GM23248 (cell line): Measurements from ENCODE around the gene TEX26. TPM values are rescaled to one million over a fixed set of nuclear protein-coding genes. Genes with fewer than 3 reads are reported as not detected.
A peak's percentile ranks its signal among the peaks of the same experiment; 100 is the strongest.

Experiments used
- DNase-seq: peaks from one replicate; pipeline ENCODE4 v3.0.0-alpha.2; 2015
- H2AFZ ChIP-seq: fragments of 200-600 bp; sonication (generic); 2 replicates; pipeline ENCODE4 v1.6.1; 2016; ENCODE audit warnings: antibody characterized with exemption
- H3F3A ChIP-seq: fragments of 200-600 bp; sonication (generic); 2 replicates; pipeline ENCODE4 v1.6.1; 2016; ENCODE audit warnings: mild to moderate bottlenecking, antibody characterized with exemption, mixed run types; ENCODE audit not compliant: insufficient read depth
- H3K27ac ChIP-seq: fragments of 200-600 bp; sonication (generic); 2 replicates; pipeline ENCODE4 v1.5.1; 2016; ENCODE audit warnings: mild to moderate bottlenecking
- H3K27me3 ChIP-seq: fragments of 200-600 bp; sonication (generic); replicated peaks from 2 replicates; pipeline ENCODE4 v1.6.1; 2016; ENCODE audit warnings: mild to moderate bottlenecking; ENCODE audit not compliant: insufficient read depth
- H3K36me3 ChIP-seq: fragments of 200-600 bp; sonication (generic); 2 replicates; pipeline ENCODE4 v1.6.1; 2016; ENCODE audit warnings: low read depth, mild to moderate bottlenecking
- H3K4me1 ChIP-seq: fragments of 200-600 bp; sonication (generic); 2 replicates; pipeline ENCODE4 v1.6.1; 2016; ENCODE audit warnings: mild to moderate bottlenecking; ENCODE audit not compliant: insufficient read depth
- H3K4me2 ChIP-seq: fragments of 200-600 bp; sonication (generic); one replicate; pipeline ENCODE4 v1.6.1; 2016; ENCODE audit warnings: mild to moderate bottlenecking; ENCODE audit not compliant: unreplicated experiment
- H3K4me3 ChIP-seq: fragments of 200-600 bp; sonication (generic); 2 replicates; pipeline ENCODE4 v1.5.1; 2016; ENCODE audit warnings: mild to moderate bottlenecking
- H3K79me2 ChIP-seq: fragments of 200-600 bp; sonication (generic); 2 replicates; pipeline ENCODE4 v1.6.1; 2016; ENCODE audit warnings: mild to moderate bottlenecking; ENCODE audit not compliant: insufficient read depth
- H3K9ac ChIP-seq: fragments of 200-600 bp; sonication (generic); 2 replicates; pipeline ENCODE4 v1.6.1; 2016; ENCODE audit warnings: mild to moderate bottlenecking
- H3K9me2 ChIP-seq: fragments of 200-600 bp; sonication (generic); 2 replicates; pipeline ENCODE4 v1.6.1; 2016; ENCODE audit warnings: mixed run types, mild to moderate bottlenecking, moderate library complexity; ENCODE audit not compliant: insufficient read depth
- H3K9me3 ChIP-seq: fragments of 200-600 bp; sonication (generic); one replicate; pipeline ENCODE4 v1.6.1; 2017; ENCODE audit warnings: low read depth
- H4K20me1 ChIP-seq: fragments of 200-600 bp; sonication (generic); 2 replicates; pipeline ENCODE4 v1.6.0; 2016; ENCODE audit not compliant: insufficient read depth
- EZH2 ChIP-seq: fragments of 200-600 bp; sonication (generic); IDR thresholded peaks from 2 replicates; pipeline ENCODE4 v1.6.1; 2018; ENCODE audit warnings: antibody characterized with exemption, mild to moderate bottlenecking; ENCODE audit not compliant: insufficient read depth, poor library complexity, severe bottlenecking
- EZH2phosphoT487 ChIP-seq: fragments of 200-600 bp; sonication (generic); IDR thresholded peaks from 2 replicates; pipeline ENCODE4 v1.6.1; 2018; ENCODE audit warnings: antibody characterized with exemption, moderate library complexity, mild to moderate bottlenecking, low read depth; ENCODE audit not compliant: insufficient read depth
- WGBS, 2 experiments: methylation state at CpG; one replicate each; pipeline ENCODE4 v1.1.6; 2015 to 2017; ENCODE audit warnings: low lambda C conversion rate in 2 of 2, low coverage in 1 of 2; ENCODE audit errors: missing lambda C conversion rate in 2 of 2; 5-methylcytosine and 5-hydroxymethylcytosine counted together
- in situ Hi-C: fragments of 300-500 bp; cut with MboI; formaldehyde crosslinking; loops from 2 replicates; pipeline ENCODE4 v1.15.0; 2020
- polyA plus RNA-seq: library from polyadenylated mRNA; unstranded; fragments of >200 nt; fragmentation: Nextera tagmentation; extraction: Ambion mirVana; gene quantifications from 2 replicates; pipeline ENCODE4 v1.2.1, GENCODE V29; 2016
- total RNA-seq: library from RNA; depleted of rRNA; stranded (reverse); fragments of >200 nt; shearing (Covaris generic); gene quantifications from 2 replicates; pipeline ENCODE4 v1.2.3, GENCODE V29; 2014

Gene TEX26
- total and polyA plus RNA-seq, 2 experiments from 2014 or later: 0.22 TPM; not detected in 1

DNA sequence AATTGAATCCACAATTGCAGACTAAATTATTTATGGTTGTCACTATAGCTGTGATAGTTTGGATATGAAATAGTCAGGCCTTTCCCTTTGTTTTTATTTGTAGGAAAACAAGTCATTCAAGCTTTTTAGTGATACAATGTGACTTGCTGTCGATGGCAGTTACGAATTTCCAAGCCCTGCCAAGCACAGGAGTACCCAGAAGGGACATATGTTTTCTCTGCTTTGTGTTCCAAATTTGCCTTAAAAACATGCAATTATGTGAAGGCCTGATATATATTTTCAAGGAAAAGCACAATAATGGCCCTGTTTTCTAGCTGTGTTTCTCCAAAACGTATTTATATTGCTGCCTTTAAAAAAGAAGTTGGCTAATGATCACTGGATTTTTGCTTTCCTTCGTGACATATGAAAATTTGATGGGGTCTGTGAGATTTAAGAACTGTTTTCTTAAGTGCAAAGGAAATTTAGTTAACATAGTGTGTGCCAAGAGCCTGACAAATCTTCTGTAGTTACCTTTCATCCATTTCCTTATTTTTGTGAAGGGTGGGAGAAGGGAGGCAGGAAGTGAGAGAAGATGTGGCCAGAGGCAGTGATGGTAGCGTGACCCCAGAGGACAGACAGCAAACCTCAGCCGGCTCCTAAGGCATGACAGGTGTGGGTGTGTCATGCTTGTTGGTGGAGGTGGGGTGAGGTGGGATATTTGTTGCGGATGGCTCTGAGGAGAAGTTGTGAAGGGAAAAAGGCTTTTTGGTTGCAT is 79.6 kb downstream of the TEX26 start:
- no peak overlapping the region for H3K27ac ChIP-seq
- WGBS, 2 experiments: 90 to 94% methylated on average over 7 of the region's 7 CpGs
- H2AFZ ChIP-seq: no peak overlapping the region

DNA sequence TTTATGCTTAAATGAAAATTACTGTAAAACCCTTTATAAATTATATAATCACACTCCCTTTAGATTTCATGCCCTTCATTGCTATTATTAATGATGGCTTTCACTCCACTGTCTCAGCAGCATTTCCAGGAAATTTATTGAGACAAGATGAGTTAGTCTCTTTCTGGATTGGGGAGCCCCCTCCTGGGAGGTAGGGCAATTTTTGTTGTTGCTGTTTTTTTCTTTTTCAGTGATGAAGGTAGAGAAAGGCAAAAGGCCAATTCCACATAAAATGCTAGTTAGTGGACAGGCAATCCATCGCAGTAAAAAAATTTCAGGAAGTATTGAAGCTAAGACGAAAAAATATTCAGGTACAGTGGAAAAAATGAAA is 80.2 kb downstream of the TEX26 start:
- Histone ChIP-seq H2AFZ (no peak overlapping the region), H3K4me3 (no peak overlapping the region), H3K9me3 (no peaks in the 10 kb centered on the region), H3F3A (no peaks in the 10 kb centered on the region), H3K79me2 (no peaks in the 10 kb centered on the region), H3K4me2 (no peak overlapping the region), H3K36me3 (no peaks in the 10 kb centered on the region), H3K4me1 (no peaks in the 10 kb centered on the region), H3K27me3 (no peaks in the 10 kb centered on the region), H4K20me1 (no peaks in the 10 kb centered on the region), H3K9me2 (no peaks in the 10 kb centered on the region), H3K27ac (no peak overlapping the region), H3K9ac (no peak overlapping the region)
- no peak for TF ChIP-seq EZH2phosphoT487
- TF ChIP-seq EZH2: no peak
- in situ Hi-C loops: no loop called here
- DNase-seq: peak; percentile 60
- 27 to 29% methylated on average over 2 of the region's 2 CpGs for WGBS, 2 experiments

More for the DNA sequence above, 79.6 kb downstream of the TEX26 start:
- Histone ChIP-seq H3F3A (no peaks in the 10 kb centered on the region), H3K9me3 (no peaks in the 10 kb centered on the region), H3K9me2 (no peaks in the 10 kb centered on the region), H3K4me3 (no peak overlapping the region), H3K36me3 (no peaks in the 10 kb centered on the region), H3K27me3 (no peaks in the 10 kb centered on the region), H3K4me2 (no peak overlapping the region), H3K9ac (no peak overlapping the region), H3K4me1 (no peaks in the 10 kb centered on the region), H3K79me2 (no peaks in the 10 kb centered on the region), H4K20me1 (no peaks in the 10 kb centered on the region)
- in situ Hi-C loops: no loop called here
- no peak for DNase-seq
- TF ChIP-seq EZH2 (no peak), EZH2phosphoT487 (no peak)

DNA sequence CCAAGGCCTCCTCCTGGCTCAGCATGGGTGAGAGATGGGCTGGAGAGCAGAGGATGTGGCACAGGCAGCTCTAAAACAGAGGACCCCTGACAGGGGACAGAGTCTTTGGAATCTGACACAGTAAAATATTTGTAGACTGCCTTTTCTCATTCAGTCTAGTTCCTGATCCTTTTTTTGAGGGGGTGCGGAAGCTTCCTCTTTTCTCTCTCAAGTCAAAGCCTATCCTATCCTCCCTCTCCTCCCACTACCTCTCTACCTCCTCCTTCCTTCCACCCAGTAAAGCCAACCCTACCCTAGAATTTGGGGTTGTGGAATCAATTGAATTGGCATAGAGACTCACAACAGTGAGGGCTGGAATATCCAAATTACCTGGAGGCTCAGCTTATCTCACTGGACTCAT is 82.0 kb downstream of the TEX26 start:
- no peaks in the 10 kb centered on the region for H3F3A ChIP-seq
- in situ Hi-C loops: no loop called here
- no peaks in the 10 kb centered on the region for H3K9me3 ChIP-seq
- H3K36me3 ChIP-seq: no peaks in the 10 kb centered on the region
- no peak for DNase-seq
- H2AFZ ChIP-seq: no peak overlapping the region
- H3K27ac ChIP-seq: no peak overlapping the region
- 82 to 88% methylated on average over 1 of the region's 1 CpG for WGBS, 2 experiments
- H3K9ac ChIP-seq: no peak overlapping the region
- no peak overlapping the region for H3K4me2 ChIP-seq
- TF ChIP-seq EZH2phosphoT487 (no peak), EZH2 (no peak)
- no peaks in the 10 kb centered on the region for H4K20me1 ChIP-seq
- H3K4me1 ChIP-seq: no peaks in the 10 kb centered on the region
- H3K27me3 ChIP-seq: no peaks in the 10 kb centered on the region
- no peaks in the 10 kb centered on the region for H3K79me2 ChIP-seq
- H3K9me2 ChIP-seq: no peaks in the 10 kb centered on the region
- H3K4me3 ChIP-seq: no peak overlapping the region

- Histone ChIP-seq H3K9ac (no peak overlapping the region), H3K27me3 (no peaks in the 10 kb centered on the region), H3K36me3 (no peaks in the 10 kb centered on the region), H3K27ac (no peak overlapping the region), H3K4me1 (no peaks in the 10 kb centered on the region), H4K20me1 (no peaks in the 10 kb centered on the region), H2AFZ (no peak overlapping the region), H3K9me3 (no peaks in the 10 kb centered on the region), H3F3A (no peaks in the 10 kb centered on the region), H3K9me2 (no peaks in the 10 kb centered on the region), H3K4me3 (no peak overlapping the region), H3K79me2 (no peaks in the 10 kb centered on the region), H3K4me2 (no peak overlapping the region)
- in situ Hi-C loops: no loop called here
- no peak for DNase-seq
- TF ChIP-seq EZH2phosphoT487 (no peak), EZH2 (no peak)
Measured at GRCh38 chr13:31015199-31015598, 82.7 kb downstream of the TEX26 start.
